GM21381 (cell line): ENCODE results near the gene SUN5.
"Not testable (repeated sequence)": the region's sequence is repeated elsewhere in the genome, so short reads cannot be mapped to it uniquely, and the experiment has no call there.

ENCODE experiments used
- ATAC-seq: cut with Tn5 transposase; IDR thresholded peaks from one replicate; pipeline ENCODE4 v1.9.1; 2021; ENCODE audit warnings: mild to moderate bottlenecking, moderate library complexity; ENCODE audit not compliant: unreplicated experiment

SUN5 gene

GRCh38 chr20:33004141-33004751, at the start of gene SUN5:
Gene SUN5 (minus strand): TSS chr20:33004433. CDS start chr20:33004340, 93 bp downstream.
- no peak for ATAC-seq

- no peak for ATAC-seq
Observed at GRCh38 chr20:33053291-33054106, 49.3 kb upstream of the SUN5 start, which contains the start of gene BPIFB3. Gene BPIFB3 (plus strand): TSS chr20:33053903. CDS start chr20:33055436, 1,533 bp downstream.

GRCh38 chr20:33051333-33051732, 47.1 kb upstream of the SUN5 start:
- no peak for ATAC-seq

- ATAC-seq, result no peak
Observed at GRCh38 chr20:33046412-33046811, 42.2 kb upstream of the SUN5 start.

- not testable (repeated sequence) for ATAC-seq
Observed at GRCh38 chr20:33045129-33045721, 41.0 kb upstream of the SUN5 start.

- no peak for ATAC-seq
Observed at GRCh38 chr20:33043731-33044181, 39.5 kb upstream of the SUN5 start.

GRCh38 chr20:33042983-33043730, 38.9 kb upstream of the SUN5 start:
- no peak for ATAC-seq

GRCh38 chr20:33042430-33042829, 38.2 kb upstream of the SUN5 start:
- no peak for ATAC-seq

GRCh38 chr20:33038243-33038642, 34.0 kb upstream of the SUN5 start:
- no peak for ATAC-seq

- ATAC-seq, result no peak
Observed at GRCh38 chr20:33037456-33037855, 33.2 kb upstream of the SUN5 start.

- ATAC-seq, result no peak
Observed at GRCh38 chr20:33034901-33035492, 30.8 kb upstream of the SUN5 start.

- no peak for ATAC-seq
Observed at GRCh38 chr20:33034115-33034514, 29.9 kb upstream of the SUN5 start.

GRCh38 chr20:33033381-33033780, 29.1 kb upstream of the SUN5 start:
- ATAC-seq, result no peak

- no peak for ATAC-seq
Observed at GRCh38 chr20:33032555-33032954, 28.3 kb upstream of the SUN5 start.

- ATAC-seq, result no peak
Observed at GRCh38 chr20:33031531-33031930, 27.3 kb upstream of the SUN5 start, which contains the start of gene BPIFB6. Gene BPIFB6 (plus strand): TSS chr20:33031648. CDS start chr20:33031648, 0 bp downstream.

GRCh38 chr20:33030569-33030968, 26.3 kb upstream of the SUN5 start:
- no peak for ATAC-seq

GRCh38 chr20:33030076-33030475, 25.8 kb upstream of the SUN5 start:
- ATAC-seq, result no peak

- no peak for ATAC-seq
Observed at GRCh38 chr20:33028875-33029274, 24.6 kb upstream of the SUN5 start.

- ATAC-seq, result no peak
Observed at GRCh38 chr20:33027769-33028751, 23.8 kb upstream of the SUN5 start.
